Gastrocnemius medialis (tissue), 4 donors: ENCODE results near the gene ABCC3. TPM values are rescaled to one million over a fixed set of nuclear protein-coding genes. Genes with fewer than 3 reads are reported as not detected.
A peak's percentile ranks its signal among the peaks of the same experiment; 100 is the strongest.

Experiments
- ATAC-seq, 2 donors: fragments of 150-250 bp; one replicate each; pipeline ENCODE4 v1.9.1; 2016
- DNase-seq, 2 donors: peaks; one replicate each; pipeline ENCODE4 v3.0.0-alpha.2; 2019
- H3K27ac ChIP-seq, 4 donors: fragments of 200-600 bp; sonication (generic); 1 replicate in 1 of 4; 2 replicates in 3 of 4; pipeline ENCODE4 v1.5.1; 2016 to 2018; ENCODE audit warnings: mild to moderate bottlenecking in 2 of 4, moderate library complexity in 1 of 4
- H3K27me3 ChIP-seq, 3 donors: fragments of 200-600 bp; sonication (generic) in 2 of 3; 1 replicate in 1 of 3; 2 replicates in 2 of 3; pipeline versions ENCODE4 v1.5.1 to v1.6.0; 2016 to 2019; ENCODE audit warnings: mild to moderate bottlenecking in 1 of 3, moderate library complexity in 1 of 3
- H3K36me3 ChIP-seq, 2 donors: fragments of 200-600 bp; sonication (generic) in 1 of 2; one replicate each; pipeline ENCODE4 v1.5.1; 2017 to 2018
- H3K4me1 ChIP-seq, 2 donors: fragments of 200-600 bp; sonication (generic) in 1 of 2; one replicate each; pipeline ENCODE4 v1.5.1; 2016 to 2017; ENCODE audit warnings: mild to moderate bottlenecking in 2 of 2
- H3K4me3 ChIP-seq, 4 donors: fragments of 200-600 bp; sonication (generic) in 3 of 4; 1 replicate in 1 of 4; 2 replicates in 3 of 4; pipeline ENCODE4 v1.5.1; 2016 to 2019; ENCODE audit warnings: mild to moderate bottlenecking in 2 of 4
- H3K9me3 ChIP-seq, 3 donors: fragments of 200-600 bp; sonication (generic) in 2 of 3; 1 replicate in 1 of 3; 2 replicates in 2 of 3; pipeline ENCODE4 v1.5.1; 2016 to 2019
- POLR2A ChIP-seq, 2 donors: fragments of 450-650 bp; IDR thresholded peaks; one replicate each; pipeline ENCODE4 v1.6.1; 2017; ENCODE audit warnings: antibody characterized with exemption in 2 of 2, mild to moderate bottlenecking in 2 of 2, moderate library complexity in 2 of 2
- in situ Hi-C, 4 donors: fragments of 200-750 bp; cut with MboI; loops; one replicate each; pipeline versions ENCODE4 v1.15.0 to v1.8.0; 2017; ENCODE audit warnings: low sequenced_read_pairs in 4 of 4
- intact Hi-C: fragments of 100-400 bp; cut with DNase I; formaldehyde crosslinking; loops from one replicate; pipeline ENCODE4 v1.15.1; 2023; ENCODE audit warnings: low total_unique reads
- total RNA-seq, 4 donors: library from RNA; depleted of rRNA; stranded (reverse); fragments of >200 nt; gene quantifications; one replicate each; pipeline versions ENCODE4 v1.1.0 to v1.2.3, GENCODE V29; 2016
- TF ChIP-seq, protein P1 (sequence below), 5 experiments: fragments of 450-650 bp in 3 of 5; fragments of 200-600 bp in 2 of 5; sonication (generic) in 2 of 5; IDR thresholded peaks in 4 of 5; conservative IDR thresholded peaks in 1 of 5; 1 replicate in 4 of 5; 2 replicates in 1 of 5; pipeline ENCODE4 v1.5.1; 2016 to 2019; ENCODE audit warnings: antibody characterized with exemption in 5 of 5, mild to moderate bottlenecking in 3 of 5, moderate library complexity in 3 of 5

Gene ABCC3
- total RNA-seq, 4 donors from 2014 or later: 0.51 to 1.3 (median 0.76) TPM

DNA sequence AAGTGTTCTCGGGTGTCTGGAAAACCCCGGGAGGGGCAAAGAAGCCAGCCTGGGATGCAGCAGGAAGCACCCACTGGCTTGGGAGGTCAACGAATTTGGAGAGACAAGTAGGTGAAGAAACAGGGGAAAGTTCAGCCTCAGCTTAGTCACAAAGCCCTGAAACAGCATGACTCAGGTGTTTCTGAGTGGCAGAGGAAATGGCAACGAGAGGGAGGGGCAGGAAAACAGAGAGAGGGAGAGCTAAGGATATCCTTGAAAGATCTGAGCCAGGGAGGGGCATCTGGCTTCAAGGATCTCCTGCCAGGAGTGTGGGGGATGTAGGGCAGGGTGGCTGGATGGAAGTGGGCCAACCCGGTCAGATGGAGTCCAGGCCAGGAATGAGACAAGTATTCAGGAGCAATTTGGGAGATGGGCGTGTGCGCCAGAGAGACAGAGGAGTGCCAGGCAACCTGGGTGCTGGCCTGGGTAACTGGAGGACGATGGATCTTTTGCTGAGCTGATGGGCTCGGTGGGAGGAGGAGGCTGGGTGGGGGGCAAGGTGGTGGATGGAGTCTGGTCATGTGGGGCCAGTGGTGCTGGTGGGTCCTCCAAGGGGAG is 27.2 kb downstream of the ABCC3 start:
- in situ Hi-C loops (no loop called here), intact Hi-C loops (no loop called here)
- ATAC-seq: peak; percentile 88 to 90
- no peaks in the 10 kb centered on the region for H3K9me3 ChIP-seq
- H3K4me3 ChIP-seq: no peak overlapping the region
- DNase-seq: peak; percentile 38 to 41
- H3K36me3 ChIP-seq: no peaks in the 10 kb centered on the region
- H3K27me3 ChIP-seq: no peaks in the 10 kb centered on the region
- H3K27ac ChIP-seq: peak overlapping the region; percentile 2 to 75 (median 31)
- TF ChIP-seq, protein P1, sequence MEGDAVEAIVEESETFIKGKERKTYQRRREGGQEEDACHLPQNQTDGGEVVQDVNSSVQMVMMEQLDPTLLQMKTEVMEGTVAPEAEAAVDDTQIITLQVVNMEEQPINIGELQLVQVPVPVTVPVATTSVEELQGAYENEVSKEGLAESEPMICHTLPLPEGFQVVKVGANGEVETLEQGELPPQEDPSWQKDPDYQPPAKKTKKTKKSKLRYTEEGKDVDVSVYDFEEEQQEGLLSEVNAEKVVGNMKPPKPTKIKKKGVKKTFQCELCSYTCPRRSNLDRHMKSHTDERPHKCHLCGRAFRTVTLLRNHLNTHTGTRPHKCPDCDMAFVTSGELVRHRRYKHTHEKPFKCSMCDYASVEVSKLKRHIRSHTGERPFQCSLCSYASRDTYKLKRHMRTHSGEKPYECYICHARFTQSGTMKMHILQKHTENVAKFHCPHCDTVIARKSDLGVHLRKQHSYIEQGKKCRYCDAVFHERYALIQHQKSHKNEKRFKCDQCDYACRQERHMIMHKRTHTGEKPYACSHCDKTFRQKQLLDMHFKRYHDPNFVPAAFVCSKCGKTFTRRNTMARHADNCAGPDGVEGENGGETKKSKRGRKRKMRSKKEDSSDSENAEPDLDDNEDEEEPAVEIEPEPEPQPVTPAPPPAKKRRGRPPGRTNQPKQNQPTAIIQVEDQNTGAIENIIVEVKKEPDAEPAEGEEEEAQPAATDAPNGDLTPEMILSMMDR (IDR thresholded peaks at IDR 0.05 in 4 of 5, conservative IDR thresholded peaks at IDR 0.05 in 1 of 5): no peak
- TF ChIP-seq POLR2A (IDR thresholded peaks at IDR 0.05): no peak
- H3K4me1 ChIP-seq: peaks cover 21 to 26% of the 10 kb centered on the region in 2 donors

DNA sequence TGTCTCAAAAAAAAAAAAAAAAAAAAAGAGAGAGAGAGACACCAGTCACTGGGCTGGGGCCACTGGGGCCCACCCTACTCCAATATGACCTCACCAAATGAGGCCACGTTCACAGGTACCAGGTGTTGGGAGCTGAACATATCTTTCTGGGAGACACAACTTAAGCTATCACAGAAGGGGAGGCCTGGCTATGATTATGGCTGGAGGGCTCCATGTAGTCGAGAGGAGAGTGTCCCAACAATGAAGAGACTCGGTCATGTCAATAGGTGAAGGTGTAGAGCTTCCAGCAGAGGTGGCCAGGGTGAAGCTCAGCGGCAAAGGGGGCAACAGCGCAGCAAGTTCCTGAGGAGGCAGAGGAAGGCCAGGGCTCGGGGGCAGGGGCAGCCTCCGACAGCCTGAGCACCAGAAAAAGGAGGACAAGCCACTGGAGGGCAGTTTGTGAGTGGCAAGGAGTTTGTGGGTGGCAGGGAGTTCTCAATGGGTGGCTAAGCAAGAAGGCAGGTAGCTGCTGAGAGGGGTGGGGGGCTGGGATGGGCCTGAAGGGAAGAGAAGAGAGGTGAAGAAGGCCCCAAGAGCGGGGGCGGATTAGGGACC is 28.0 kb downstream of the ABCC3 start:
- H3K27ac ChIP-seq: no peak overlapping the region

DNA sequence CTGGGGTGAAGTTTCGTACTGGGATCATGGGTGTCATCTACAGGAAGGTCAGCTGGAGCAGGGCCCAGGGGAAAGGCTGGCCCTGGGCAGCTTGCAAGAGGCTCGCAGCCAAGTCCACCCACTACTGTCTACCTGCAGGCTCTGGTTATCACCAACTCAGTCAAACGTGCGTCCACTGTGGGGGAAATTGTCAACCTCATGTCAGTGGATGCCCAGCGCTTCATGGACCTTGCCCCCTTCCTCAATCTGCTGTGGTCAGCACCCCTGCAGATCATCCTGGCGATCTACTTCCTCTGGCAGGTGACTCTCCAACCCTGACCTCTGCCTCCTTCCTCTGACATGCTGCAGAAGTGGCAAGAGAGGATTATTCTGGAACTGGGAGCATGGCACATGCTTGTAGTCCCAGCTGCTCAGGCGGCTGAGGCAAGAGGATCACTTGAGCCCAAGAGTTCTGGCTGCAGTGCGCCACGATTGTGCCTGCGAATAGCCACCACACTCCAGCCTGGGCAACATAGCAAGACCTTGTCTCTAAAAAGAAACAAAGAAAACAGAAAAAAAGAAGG is 29.2 kb downstream of the ABCC3 start:
- DNase-seq: no peak
- in situ Hi-C loops: no loop called here
- TF ChIP-seq, protein P1 (IDR thresholded peaks at IDR 0.05 in 4 of 5, conservative IDR thresholded peaks at IDR 0.05 in 1 of 5): no peak
- TF ChIP-seq POLR2A (IDR thresholded peaks at IDR 0.05): no peak

More for the DNA sequence above, 28.0 kb downstream of the ABCC3 start:
- H3K36me3 ChIP-seq: no peaks in the 10 kb centered on the region
- no peak for DNase-seq
- no peak for ATAC-seq
- H3K9me3 ChIP-seq: no peaks in the 10 kb centered on the region
- intact Hi-C loops: no loop called here
- H3K4me3 ChIP-seq: no peak overlapping the region
- no peak for TF ChIP-seq POLR2A (IDR thresholded peaks at IDR 0.05)
- TF ChIP-seq, protein P1 (IDR thresholded peaks at IDR 0.05 in 4 of 5, conservative IDR thresholded peaks at IDR 0.05 in 1 of 5): no peak
- peaks cover 21 to 26% of the 10 kb centered on the region in 2 donors for H3K4me1 ChIP-seq
- H3K27me3 ChIP-seq: no peaks in the 10 kb centered on the region
- in situ Hi-C loops: no loop called here

DNA sequence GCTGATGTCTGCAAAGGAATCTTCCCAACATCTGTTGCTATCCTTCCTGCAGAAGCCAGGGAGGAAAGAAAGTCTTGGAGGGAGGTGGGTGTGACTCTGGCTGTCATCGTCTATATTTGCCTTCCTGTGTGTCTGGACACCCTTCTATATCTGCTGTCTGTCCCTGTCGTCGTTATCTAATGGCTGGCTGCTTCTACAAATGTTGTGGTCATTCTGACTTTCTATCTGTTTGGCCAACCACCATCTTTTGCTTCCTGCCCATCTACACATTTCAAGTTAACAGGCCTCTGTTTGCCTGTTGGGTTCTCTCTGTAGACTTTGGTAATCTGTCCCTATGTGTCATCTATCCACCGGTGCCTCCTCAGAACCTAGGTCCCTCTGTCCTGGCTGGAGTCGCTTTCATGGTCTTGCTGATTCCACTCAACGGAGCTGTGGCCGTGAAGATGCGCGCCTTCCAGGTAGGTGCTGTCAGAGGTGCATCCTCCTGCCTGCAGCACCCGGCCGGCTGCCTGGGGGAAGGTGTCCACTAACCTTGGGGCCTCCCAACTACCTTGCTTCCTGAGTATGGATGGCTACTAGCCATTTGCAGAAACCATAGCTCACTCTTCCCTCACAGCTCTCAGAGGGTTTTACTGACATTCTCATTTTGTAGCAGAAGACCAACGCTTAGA is 30.2 kb downstream of the ABCC3 start:
- ATAC-seq: no peak
- in situ Hi-C loops (no loop called here), intact Hi-C loops (no loop called here)
- DNase-seq: no peak
- H3K9me3 ChIP-seq: no peaks in the 10 kb centered on the region
- H3K4me3 ChIP-seq: no peak overlapping the region
- no peaks in the 10 kb centered on the region for H3K36me3 ChIP-seq
- no peaks in the 10 kb centered on the region for H3K27me3 ChIP-seq
- H3K4me1 ChIP-seq: peaks cover 21 to 26% of the 10 kb centered on the region in 2 donors
- no peak overlapping the region for H3K27ac ChIP-seq
- TF ChIP-seq, protein P1 (IDR thresholded peaks at IDR 0.05 in 4 of 5, conservative IDR thresholded peaks at IDR 0.05 in 1 of 5): no peak
- TF ChIP-seq POLR2A (IDR thresholded peaks at IDR 0.05): no peak

More for the DNA sequence above, 29.2 kb downstream of the ABCC3 start:
- Histone ChIP-seq H3K4me3 (no peak overlapping the region), H3K4me1 (peaks cover 21 to 26% of the 10 kb centered on the region in 2 donors), H3K36me3 (no peaks in the 10 kb centered on the region), H3K27ac (no peak overlapping the region), H3K27me3 (no peaks in the 10 kb centered on the region), H3K9me3 (no peaks in the 10 kb centered on the region)
- no peak for ATAC-seq
- intact Hi-C loops: no loop called here
